Skeletal muscle satellite cell (primary cell): ENCODE measurements around the gene SLC1A5.
"Not testable (repeated sequence)": the region's sequence is repeated elsewhere in the genome, so short reads cannot be mapped to it uniquely, and the experiment has no call there.

Experiments
- H3K27me3 ChIP-seq: 2 replicates; pipeline ENCODE4 v1.7.0; 2013; ENCODE audit warnings: low read length; ENCODE audit not compliant: control insufficient read depth, insufficient read depth
- H3K36me3 ChIP-seq: 2 replicates; pipeline ENCODE4 v1.7.0; 2013; ENCODE audit warnings: mild to moderate bottlenecking, control low read depth, low read length; ENCODE audit not compliant: insufficient read depth
- H3K4me1 ChIP-seq: 2 replicates; pipeline ENCODE4 v1.7.0; 2013; ENCODE audit warnings: low read length; ENCODE audit not compliant: control insufficient read depth, insufficient read depth
- H3K4me2 ChIP-seq: 2 replicates; pipeline ENCODE4 v1.7.0; 2013; ENCODE audit warnings: mild to moderate bottlenecking, low read length
- H3K4me3 ChIP-seq: 2 replicates; pipeline ENCODE4 v1.7.0; 2013; ENCODE audit warnings: low read length
- H3K9ac ChIP-seq: 2 replicates; pipeline ENCODE4 v1.7.0; 2013; ENCODE audit warnings: mild to moderate bottlenecking, low read depth, low read length, moderate library complexity
- H3K9me3 ChIP-seq: replicated peaks from 2 replicates; pipeline ENCODE4 v1.7.0; 2013; ENCODE audit warnings: mild to moderate bottlenecking, control low read depth, low read length

The SLC1A5 gene

DNA sequence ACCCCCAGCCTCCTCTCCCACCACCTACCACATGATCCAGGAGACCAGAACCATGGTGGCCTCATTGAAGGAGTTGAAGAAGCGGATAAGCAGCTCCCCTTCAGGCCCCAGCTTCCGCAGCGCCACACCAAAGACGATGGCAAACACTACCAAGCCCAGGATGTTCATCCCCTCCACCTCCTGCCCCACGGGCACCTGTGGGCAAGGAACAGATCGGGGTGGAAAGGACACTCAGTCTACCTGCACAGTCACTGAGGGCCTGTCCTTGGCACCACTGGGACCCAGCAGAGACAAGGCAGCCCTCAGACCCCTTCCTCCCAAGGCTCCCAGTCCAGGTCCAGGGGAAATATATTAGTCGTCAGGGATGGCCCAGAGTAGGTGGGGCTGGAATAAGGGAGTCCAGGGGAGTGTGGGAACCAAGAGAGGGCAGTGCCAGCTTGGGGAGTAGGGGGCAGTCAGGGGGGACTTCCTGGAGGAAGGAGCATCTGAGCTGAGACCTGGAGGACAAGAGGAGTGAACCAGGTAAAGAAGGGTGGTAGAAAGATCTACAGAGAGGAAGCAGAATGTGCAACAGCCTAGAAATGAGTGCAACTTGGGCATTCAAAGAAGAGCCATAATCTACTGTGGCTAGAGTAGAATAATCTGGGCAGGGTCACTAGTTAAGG lies 5.9 kb downstream of the SLC1A5 start:
- peaks cover 43% of the 10 kb centered on the region for H3K36me3 ChIP-seq
- H3K4me3 ChIP-seq, result no peak overlapping the region
- H3K9me3 ChIP-seq, result no peaks in the 10 kb centered on the region
- peaks cover 28% of the 10 kb centered on the region for H3K4me1 ChIP-seq
- H3K4me2 ChIP-seq, result no peak overlapping the region
- H3K27me3 ChIP-seq, result no peaks in the 10 kb centered on the region
- H3K9ac ChIP-seq, result no peak overlapping the region

DNA sequence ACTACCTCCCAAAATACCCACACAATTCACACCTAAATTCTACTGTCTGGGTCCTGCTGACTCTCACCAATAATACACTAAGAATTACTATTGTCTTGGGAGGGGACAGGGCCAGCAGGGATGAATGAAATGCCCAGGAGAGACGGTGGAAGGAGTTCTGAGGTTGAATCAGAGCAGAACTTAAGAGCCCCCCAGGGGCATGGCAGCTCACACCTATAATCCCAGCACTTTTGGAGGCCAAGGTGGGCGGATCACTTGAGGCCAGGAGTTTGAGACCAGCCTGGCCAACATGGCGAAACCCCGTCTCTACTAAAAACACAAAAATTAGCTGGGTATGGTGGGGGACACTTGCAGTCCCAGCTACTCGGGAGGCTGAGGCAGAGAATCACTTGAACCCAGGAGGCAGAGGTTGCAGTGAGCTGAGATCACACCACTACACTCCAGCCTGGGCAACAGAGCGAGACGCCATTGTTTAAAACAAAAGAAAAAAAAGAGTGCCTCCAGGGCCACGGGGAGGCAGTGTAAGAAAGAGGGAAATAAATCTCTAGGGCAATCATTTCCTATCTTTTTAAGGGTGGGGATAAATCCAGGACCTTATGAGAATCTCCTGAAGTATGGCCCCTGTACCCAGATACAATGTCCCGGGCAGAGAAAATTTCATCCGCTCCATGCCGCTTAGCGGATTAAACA lies 10.3 kb downstream of the SLC1A5 start:
- H3K4me3 ChIP-seq, H3K9me3 ChIP-seq, H3K27me3 ChIP-seq, H3K9ac ChIP-seq, H3K4me1 ChIP-seq, H3K4me2 ChIP-seq: not testable (repeated sequence)
- peaks cover 53% of the 10 kb centered on the region for H3K36me3 ChIP-seq

DNA sequence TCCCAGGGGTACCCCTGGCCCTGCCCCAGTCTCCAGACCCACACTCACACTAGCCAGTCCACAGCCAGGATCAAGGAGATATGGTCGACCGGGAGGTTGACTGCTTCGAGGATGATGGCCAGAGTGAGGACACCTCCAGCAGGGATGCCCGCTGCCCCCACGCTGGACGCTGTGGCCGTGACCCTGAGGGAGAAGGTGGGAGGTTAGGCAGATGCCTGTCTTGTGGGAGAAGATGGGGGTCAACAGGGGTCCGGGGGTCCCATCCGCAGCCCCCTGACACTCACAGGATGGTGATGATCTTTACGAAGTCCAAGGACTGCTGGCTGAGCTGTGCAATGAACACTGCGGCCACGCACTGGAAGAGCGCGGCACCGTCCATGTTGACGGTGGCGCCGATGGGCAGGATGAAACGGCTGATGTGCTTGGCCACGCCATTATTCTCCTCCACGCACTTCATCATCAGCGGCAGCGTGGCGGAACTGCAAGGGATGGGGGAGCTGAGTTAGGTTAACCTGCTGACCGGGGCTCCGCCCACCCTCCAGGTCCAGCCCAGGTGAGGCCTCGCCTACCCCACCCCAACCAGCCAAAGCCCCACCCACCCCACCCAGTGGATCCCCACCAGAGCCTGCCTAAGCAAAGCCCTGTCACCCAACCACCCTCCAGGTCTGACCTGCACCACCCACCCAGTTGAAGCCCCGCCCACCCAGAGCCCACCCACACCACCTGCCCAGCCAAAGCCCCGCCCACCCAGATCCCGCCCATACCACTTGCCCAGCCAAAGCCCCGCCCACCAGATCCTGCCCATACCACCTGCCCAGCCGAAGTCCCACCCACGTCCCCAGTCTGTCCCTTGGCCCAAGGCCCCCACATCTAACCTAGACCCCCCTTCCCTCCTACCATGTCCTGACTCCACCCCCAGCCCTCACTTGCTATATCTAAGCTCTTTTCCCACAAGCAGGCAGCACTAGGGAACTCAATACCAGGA lies 11.2 kb downstream of the SLC1A5 start:
- Histone ChIP-seq H3K9ac (no peak overlapping the region), H3K4me1 (peaks cover 4% of the 10 kb centered on the region), H3K4me3 (no peak overlapping the region), H3K27me3 (no peaks in the 10 kb centered on the region), H3K36me3 (peaks cover 44% of the 10 kb centered on the region), H3K9me3 (no peaks in the 10 kb centered on the region), H3K4me2 (no peak overlapping the region)

DNA sequence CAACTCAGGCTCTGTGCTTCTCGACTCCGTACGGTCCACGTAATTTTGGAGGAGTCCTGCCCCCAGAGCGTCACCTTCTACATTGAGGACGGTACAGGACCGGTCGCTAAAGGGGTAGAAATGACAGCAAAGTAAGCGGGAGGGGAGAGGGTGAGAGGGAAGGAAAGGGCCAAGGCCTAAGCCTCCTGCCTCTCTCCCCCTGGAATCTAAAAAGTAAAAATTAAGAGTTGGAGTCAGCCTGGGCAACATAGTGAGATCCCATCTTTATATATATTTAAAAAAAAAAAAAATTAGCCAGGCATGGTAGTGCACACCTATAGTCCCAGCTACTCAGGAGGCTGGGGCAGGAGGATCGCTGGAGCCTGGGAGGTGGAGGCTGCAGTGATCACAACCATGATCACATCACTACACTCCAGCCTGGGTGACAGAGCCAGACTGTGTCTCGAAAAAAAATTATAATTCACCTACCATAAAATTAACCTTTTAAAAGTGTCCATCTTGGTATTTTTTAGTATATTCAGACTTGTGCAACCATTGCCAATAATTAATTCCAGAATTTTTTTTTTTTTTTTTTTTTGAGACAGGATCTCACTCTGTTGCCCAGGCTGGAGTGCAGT lies 12.6 kb downstream of the SLC1A5 start:
- H3K9me3 ChIP-seq, result no peaks in the 10 kb centered on the region

DNA sequence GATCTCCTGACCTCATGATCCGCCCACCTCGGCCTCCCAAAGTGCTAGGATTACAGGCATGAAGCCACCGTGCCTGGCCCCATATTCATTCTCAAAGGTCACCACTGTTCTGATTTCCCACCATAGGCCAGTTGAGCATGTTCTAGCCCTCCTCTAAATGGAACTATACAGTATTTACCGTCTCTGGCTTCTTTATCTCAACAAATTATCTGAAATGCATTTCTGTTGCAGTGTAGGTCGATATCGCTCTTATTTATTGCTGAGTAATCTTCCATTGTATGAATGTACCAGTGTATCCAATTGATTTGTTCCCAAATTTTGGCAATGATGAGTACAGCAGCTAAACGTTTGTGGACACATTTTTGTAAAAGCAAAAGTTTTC lies 15.4 kb downstream of the SLC1A5 start:
- Histone ChIP-seq H3K27me3 (no peaks in the 10 kb centered on the region), H3K4me1 (no peaks in the 10 kb centered on the region), H3K9me3 (no peaks in the 10 kb centered on the region), H3K9ac (no peak overlapping the region), H3K4me2 (no peak overlapping the region), H3K36me3 (peaks cover 27% of the 10 kb centered on the region), H3K4me3 (no peak overlapping the region)

More for the DNA sequence above, 12.6 kb downstream of the SLC1A5 start:
- Histone ChIP-seq H3K4me1 (no peaks in the 10 kb centered on the region), H3K9ac (no peak overlapping the region), H3K27me3 (no peaks in the 10 kb centered on the region), H3K36me3 (peaks cover 38% of the 10 kb centered on the region), H3K4me3 (no peak overlapping the region), H3K4me2 (no peak overlapping the region)

DNA sequence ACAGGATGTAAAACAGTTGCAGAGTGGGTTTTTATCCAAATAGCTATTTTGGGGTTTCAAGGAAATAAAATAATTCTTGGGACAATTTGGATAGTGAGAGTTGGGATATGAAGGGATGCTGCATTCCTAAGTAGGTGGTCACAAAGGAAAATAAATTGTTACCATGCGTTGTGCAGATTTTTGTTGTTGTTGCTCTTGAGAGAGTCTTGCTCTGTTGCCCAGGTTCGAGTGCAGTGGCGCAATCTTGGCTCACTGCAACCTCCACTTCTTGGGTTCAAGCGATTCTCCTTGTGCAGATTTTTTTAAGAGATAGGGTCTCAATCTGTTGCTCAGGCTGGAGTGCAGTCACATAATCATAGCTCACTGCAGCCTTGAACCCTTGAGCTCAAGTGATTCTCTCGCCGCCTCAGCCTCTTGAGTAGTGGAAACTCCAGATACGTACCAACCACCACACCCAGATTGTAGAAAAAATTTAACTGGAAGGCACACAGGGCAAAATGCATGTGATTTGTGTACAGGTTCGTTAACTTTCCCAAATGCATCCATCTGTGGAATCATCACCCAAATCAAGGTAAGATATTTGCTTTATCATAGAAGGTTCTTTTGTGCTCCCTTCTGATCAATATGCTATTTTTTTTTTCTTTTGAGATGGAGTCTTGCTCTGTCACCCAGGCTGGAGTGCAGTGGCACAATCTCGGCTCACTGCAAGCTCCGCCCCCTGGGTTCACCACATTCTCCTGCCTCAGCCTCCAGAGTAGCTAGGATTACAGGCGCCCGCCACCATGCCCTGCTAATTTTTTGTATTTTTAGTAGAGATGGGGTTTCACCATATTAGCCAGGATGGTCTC lies 16.0 kb downstream of the SLC1A5 start:
- Histone ChIP-seq H3K36me3 (peaks cover 22% of the 10 kb centered on the region), H3K9me3 (no peaks in the 10 kb centered on the region), H3K27me3 (no peaks in the 10 kb centered on the region), H3K4me1 (no peaks in the 10 kb centered on the region), H3K9ac (no peak overlapping the region), H3K4me3 (no peak overlapping the region), H3K4me2 (no peak overlapping the region)

DNA sequence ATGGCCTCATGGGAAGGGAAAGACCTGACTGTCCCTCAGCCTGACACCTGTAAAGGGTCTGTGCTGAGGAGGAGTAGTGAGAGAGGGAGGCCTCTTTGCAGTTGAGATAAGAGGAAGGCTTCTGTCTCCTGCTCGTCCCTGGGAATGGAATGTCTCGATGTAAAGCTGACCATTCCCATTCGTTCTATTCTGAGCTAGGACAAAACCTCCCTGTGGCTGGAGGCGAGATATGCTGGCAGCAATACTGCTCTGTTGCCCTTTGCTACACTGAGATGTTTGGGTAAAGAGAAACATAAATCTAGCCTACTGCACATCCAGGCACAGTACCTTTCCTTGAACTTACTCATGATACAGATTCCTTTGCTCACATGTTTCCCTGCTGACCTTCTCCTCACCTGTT lies 19.6 kb downstream of the SLC1A5 start:
- H3K9me3 ChIP-seq, H3K9ac ChIP-seq, H3K4me3 ChIP-seq, H3K4me2 ChIP-seq, H3K4me1 ChIP-seq, H3K27me3 ChIP-seq, H3K36me3 ChIP-seq: not testable (repeated sequence)

DNA sequence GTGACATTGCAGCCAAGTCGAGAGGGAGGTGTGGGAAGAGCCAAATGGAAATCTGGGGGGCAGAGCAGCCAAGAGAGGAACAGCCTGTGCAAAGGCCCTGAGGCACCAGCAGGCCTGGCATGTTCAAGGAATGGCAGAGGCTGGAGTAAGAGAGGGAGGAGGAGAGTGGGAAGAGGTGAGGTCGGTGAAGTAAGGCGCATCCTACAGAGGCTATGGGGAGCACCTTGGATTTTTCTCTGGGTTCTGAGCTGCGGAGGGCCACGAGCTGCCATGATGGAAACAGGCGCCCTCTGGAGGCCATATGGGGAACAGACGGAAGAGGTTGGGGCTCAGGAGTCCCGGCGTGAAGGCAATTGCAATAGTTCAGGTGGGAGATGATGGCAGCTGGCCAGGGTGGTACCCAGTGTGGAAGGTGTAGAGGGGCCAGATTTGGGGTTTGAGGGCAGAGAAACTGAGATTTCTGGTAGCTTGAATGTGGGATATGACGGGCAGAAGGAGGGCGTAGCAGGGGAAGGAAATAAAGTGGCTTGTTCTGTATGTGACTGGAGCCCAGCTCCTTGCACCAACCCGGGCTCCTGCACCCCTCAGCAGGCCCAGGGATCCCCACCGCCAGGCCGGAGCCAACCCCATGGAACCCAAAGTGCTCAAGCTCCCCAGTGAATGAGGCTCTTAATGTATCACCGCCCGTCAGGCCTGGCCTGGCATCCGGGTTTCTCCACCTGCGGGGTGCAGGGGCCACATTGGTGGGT lies 21.7 kb downstream of the SLC1A5 start:
- no peak overlapping the region for H3K4me3 ChIP-seq
- H3K9me3 ChIP-seq, result no peaks in the 10 kb centered on the region
- no peak overlapping the region for H3K9ac ChIP-seq
- no peaks in the 10 kb centered on the region for H3K36me3 ChIP-seq
- no peak overlapping the region for H3K4me2 ChIP-seq
- H3K27me3 ChIP-seq, result no peaks in the 10 kb centered on the region
- H3K4me1 ChIP-seq, result no peaks in the 10 kb centered on the region

DNA sequence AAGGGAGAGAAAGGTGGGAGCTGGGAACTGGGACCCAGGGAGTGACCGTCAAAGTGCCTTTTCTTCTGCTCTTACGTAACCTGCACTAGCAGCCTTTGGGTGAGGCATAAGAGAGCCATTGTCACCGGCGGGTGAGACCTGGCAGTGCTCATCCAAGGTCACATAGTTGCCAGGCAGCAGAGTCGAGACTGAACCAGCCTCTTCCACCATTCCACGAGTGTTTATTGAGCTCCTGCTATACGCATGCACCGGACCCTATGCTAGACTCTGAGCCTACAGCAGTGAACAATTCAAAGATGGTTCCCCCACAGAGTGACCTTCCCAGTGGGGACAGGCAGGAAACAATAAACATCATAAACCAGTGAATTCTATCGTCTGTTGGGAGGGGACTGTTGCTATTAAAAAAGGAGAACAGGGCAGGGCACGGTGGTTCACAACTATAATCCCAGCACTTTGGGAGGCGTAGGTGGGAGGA lies 23.5 kb downstream of the SLC1A5 start:
- Histone ChIP-seq H3K9me3 (no peaks in the 10 kb centered on the region), H3K27me3 (no peaks in the 10 kb centered on the region), H3K36me3 (no peaks in the 10 kb centered on the region), H3K9ac (no peak overlapping the region), H3K4me2 (no peak overlapping the region), H3K4me3 (no peak overlapping the region), H3K4me1 (peaks cover 16% of the 10 kb centered on the region)

DNA sequence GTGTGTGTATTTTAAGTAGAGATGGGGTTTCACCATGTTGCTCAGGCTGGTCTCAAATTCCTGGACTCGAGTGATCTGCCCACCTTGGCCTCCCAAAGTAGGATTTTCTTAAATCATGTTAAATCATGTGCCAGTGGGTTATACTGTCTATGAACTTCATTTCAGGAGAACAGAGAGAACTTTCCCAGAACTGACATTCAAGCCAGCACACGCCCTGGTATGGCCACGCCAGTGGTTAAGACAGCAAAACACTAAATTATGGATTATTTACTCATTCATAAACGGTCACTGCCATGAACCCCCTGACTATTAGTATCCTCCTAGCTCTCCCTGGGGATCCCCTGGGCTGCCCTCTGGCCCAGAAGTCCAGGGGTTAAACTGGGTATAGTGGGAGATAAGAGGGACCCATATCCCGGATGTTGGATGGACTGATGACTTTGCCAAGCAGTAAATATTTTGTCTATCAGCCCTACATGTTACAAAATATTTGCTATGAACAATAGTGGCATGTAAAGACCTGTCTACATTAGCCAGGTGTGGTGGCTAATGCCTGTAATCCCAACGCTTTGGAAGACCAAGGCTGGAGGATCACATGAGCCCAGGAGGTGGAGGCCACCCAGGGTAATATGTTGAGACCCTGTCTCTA lies 26.0 kb downstream of the SLC1A5 start:
- no peak overlapping the region for H3K4me2 ChIP-seq
- H3K36me3 ChIP-seq, result peaks cover 3% of the 10 kb centered on the region
- peaks cover 22% of the 10 kb centered on the region for H3K4me1 ChIP-seq
- no peaks in the 10 kb centered on the region for H3K9me3 ChIP-seq
- no peaks in the 10 kb centered on the region for H3K27me3 ChIP-seq
- no peak overlapping the region for H3K9ac ChIP-seq
- H3K4me3 ChIP-seq, result no peak overlapping the region
